Coronary artery (tissue), 2 donors: Measurements from ENCODE around the gene IREB2.

ENCODE experiments used
- DNase-seq: peaks from one replicate; pipeline ENCODE4 v3.0.0-alpha.2; 2017; ENCODE audit warnings: low spot score
- H3K27ac ChIP-seq, 2 donors: fragments of 200-600 bp; sonication (generic); one replicate each; pipeline ENCODE4 v1.5.1; 2016 to 2019
- H3K4me3 ChIP-seq: fragments of 200-600 bp; sonication (generic); 2 replicates; pipeline ENCODE4 v1.5.1; 2016; ENCODE audit warnings: mild to moderate bottlenecking, moderate library complexity
- CTCF ChIP-seq: fragments of 200-600 bp; sonication (generic); IDR thresholded peaks from one replicate; pipeline ENCODE4 v1.5.1; 2019; ENCODE audit warnings: antibody characterized with exemption

IREB2 gene

GRCh38 chr15:78444255-78444654 is 6.2 kb downstream of the IREB2 start:
- DNase-seq: no peak
- H3K4me3 ChIP-seq: no peak overlapping the region
- no peak overlapping the region for H3K27ac ChIP-seq
- TF ChIP-seq CTCF: no peak

DNA sequence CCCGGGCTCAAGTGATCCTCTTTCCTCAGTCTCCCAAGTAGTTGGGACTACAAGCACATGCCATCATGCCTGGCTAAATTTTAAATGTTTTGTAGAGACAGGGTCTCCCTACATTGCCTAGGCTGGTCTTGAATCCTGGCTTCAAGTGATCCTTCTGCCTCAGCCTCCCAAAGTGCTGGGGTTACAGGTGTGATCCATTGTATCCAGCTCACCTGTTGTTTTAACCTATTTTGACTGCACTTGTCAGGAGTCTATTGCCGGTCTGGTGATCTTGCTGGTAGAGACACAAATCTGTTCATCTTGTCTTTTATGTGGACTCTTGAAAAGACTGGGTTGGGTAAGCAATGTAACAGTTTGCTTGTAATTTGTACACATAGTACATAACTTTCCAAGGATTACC is 7.9 kb downstream of the IREB2 start:
- DNase-seq: no peak
- no peak for TF ChIP-seq CTCF
- H3K4me3 ChIP-seq: no peak overlapping the region
- no peak overlapping the region for H3K27ac ChIP-seq

DNA sequence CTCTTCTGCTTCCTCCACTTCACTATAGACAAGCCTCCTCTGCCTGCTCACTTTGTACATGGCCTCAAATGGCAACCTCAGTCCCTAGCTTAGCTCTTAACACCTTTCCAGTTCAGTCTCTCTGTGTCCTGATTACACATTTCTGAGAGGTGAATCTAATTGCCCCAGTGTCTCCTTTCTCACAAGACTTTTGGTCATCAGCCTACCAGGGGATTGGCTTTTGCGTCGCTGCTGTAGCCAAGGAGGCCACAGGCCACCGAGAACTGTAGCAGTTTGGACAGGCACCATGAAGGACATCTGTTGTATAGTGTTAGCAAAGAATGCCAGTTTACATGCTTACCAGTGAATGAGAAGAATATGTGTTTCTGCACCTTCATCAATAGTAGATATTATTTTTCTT is 8.5 kb downstream of the IREB2 start:
- H3K27ac ChIP-seq: no peak overlapping the region
- no peak overlapping the region for H3K4me3 ChIP-seq
- TF ChIP-seq CTCF: no peak
- no peak for DNase-seq

DNA sequence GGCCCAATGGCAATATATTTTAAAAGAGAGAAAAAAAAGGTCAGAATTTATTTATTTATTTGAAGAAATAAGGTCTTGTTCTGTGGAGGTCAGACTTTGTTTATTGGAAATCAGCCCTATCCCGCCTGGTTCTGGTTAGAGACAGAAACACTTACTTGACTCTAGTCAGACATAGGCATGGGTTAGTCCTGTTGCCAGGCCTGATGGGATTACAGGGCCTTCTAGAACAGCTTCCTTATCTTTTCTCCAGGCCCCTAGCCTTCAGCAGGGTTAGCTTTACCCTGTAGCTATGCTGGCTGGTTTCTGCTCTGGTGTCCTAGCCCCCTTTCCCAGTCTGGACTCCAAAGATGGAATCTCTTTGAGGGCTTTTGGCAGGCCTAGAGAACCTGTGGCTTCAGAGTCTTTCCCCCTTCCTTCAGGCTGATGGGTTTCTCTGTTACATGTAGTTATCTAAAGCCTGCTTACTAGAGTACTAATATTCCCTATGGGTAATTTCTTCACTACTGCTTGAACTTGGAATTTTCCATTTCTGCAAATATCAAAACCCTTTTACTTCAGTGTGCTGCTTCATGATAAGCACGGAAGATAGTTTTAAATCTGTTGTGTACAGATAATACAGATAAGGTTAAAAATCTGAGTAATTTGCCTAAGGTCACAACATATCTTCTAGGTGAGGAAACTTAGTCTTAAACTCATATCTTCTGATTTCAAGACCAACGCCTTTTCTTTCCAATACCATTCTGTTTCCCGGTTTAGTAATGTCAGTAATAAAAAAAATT is 10.6 kb downstream of the IREB2 start:
- H3K4me3 ChIP-seq: no peak overlapping the region
- TF ChIP-seq CTCF: no peak
- no peak overlapping the region for H3K27ac ChIP-seq
- DNase-seq: no peak

- no peak for TF ChIP-seq CTCF
- Histone ChIP-seq H3K4me3 (no peak overlapping the region), H3K27ac (no peak overlapping the region)
- no peak for DNase-seq
Measured at GRCh38 chr15:78449220-78449999, 11.4 kb downstream of the IREB2 start.

DNA sequence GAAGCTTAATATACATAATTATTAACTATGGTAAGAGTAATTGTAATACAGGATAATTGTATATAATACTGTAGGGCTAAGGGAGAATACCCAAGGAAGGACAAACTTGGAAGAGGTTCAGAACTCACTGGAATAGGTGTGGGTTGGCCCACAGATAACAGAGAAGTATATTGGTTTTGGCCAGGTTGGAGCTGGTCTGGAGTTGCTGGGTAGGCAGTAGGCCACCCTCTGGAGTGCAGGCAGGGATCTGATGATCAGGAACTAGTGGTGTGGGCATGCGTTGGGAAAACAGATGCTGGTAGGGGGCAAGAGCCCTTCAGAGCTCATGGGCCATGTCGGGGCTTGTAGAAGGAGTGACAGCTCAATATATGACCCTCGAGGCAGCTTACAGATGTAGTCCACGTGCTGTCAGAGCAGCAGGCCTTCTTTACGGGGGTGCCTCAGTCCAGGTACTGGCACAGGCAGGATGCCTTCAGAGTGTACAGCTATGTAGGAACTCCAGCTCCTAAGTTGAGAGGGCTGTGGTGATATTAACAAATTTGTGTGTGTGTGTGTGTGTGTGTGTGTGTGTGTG is 12.4 kb downstream of the IREB2 start:
- TF ChIP-seq CTCF: no peak
- H3K4me3 ChIP-seq: no peak overlapping the region
- no peak overlapping the region for H3K27ac ChIP-seq
- DNase-seq: no peak
